NB4 (cell line): Measurements from ENCODE around the gene ANKRD42.

ENCODE experiments used
- CTCF ChIP-seq: IDR thresholded peaks from one replicate; pipeline ENCODE4 v1.5.1; 2012; ENCODE audit warnings: low read depth, low read length
- POLR2A ChIP-seq: IDR thresholded peaks from 2 replicates; pipeline ENCODE4 v1.6.1; 2011; ENCODE audit warnings: mild to moderate bottlenecking; ENCODE audit not compliant: insufficient read length; ENCODE audit errors: extremely low read depth
- TF ChIP-seq, protein P1 (sequence below): IDR thresholded peaks from 2 replicates; pipeline ENCODE4 v1.6.1; 2011; ENCODE audit warnings: low read depth, low read length

DNA sequence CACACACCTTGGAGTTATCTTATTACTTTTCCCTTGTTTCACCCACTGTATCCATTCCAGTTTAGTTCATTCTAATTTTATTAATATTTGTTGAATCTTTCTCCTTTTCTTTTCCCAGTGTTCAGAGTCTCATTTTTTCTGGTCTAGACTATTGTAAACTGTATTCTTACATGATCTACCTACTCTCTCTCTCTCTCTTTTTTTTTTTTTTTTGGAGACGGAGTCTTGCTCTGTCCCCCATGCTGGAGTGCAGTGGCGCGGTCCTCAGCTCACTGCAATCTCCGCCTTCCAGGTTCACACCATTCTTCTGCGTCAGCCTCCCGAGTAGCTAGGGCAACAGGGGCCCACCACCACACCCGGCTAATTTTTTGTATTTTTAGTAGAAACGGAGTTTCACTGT lies 2.1 kb downstream of the ANKRD42 start:
- no peak for TF ChIP-seq CTCF
- TF ChIP-seq POLR2A = no peak
- TF ChIP-seq, protein P1, sequence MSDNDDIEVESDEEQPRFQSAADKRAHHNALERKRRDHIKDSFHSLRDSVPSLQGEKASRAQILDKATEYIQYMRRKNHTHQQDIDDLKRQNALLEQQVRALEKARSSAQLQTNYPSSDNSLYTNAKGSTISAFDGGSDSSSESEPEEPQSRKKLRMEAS = no peak
